Stomach smooth muscle (tissue), 2 donors: Measurements from ENCODE around the gene POU6F1.

Experiments
- H3K27ac ChIP-seq: one replicate; pipeline ENCODE4 v1.7.0; 2013; ENCODE audit warnings: mild to moderate bottlenecking, low read length, inconsistent platforms
- H3K27me3 ChIP-seq, 2 donors: one replicate each; pipeline ENCODE4 v1.7.0; 2013; ENCODE audit warnings: low read length in 2 of 2; ENCODE audit not compliant: insufficient read depth in 2 of 2, control insufficient read depth in 1 of 2
- H3K36me3 ChIP-seq, 2 donors: one replicate each; pipeline ENCODE4 v1.7.0; 2013; ENCODE audit warnings: low read length in 2 of 2; ENCODE audit not compliant: control insufficient read depth in 2 of 2, insufficient read depth in 2 of 2
- H3K4me1 ChIP-seq: one replicate; pipeline ENCODE4 v1.7.0; 2013; ENCODE audit warnings: low read length; ENCODE audit not compliant: control insufficient read depth, insufficient read depth
- H3K4me3 ChIP-seq, 2 donors: one replicate each; pipeline ENCODE4 v1.7.0; 2013; ENCODE audit warnings: low read length in 2 of 2
- H3K9ac ChIP-seq, 2 donors: one replicate each; pipeline ENCODE4 v1.7.0; 2013; ENCODE audit warnings: low read length in 2 of 2, mild to moderate bottlenecking in 1 of 2
- H3K9me3 ChIP-seq, 2 donors: one replicate each; pipeline ENCODE4 v1.7.0; 2013; ENCODE audit warnings: low read length in 2 of 2; ENCODE audit not compliant: control insufficient read depth in 2 of 2
- donor health status: healthy.
- donor health status: Pancreatic carcinoma.

The POU6F1 gene

DNA sequence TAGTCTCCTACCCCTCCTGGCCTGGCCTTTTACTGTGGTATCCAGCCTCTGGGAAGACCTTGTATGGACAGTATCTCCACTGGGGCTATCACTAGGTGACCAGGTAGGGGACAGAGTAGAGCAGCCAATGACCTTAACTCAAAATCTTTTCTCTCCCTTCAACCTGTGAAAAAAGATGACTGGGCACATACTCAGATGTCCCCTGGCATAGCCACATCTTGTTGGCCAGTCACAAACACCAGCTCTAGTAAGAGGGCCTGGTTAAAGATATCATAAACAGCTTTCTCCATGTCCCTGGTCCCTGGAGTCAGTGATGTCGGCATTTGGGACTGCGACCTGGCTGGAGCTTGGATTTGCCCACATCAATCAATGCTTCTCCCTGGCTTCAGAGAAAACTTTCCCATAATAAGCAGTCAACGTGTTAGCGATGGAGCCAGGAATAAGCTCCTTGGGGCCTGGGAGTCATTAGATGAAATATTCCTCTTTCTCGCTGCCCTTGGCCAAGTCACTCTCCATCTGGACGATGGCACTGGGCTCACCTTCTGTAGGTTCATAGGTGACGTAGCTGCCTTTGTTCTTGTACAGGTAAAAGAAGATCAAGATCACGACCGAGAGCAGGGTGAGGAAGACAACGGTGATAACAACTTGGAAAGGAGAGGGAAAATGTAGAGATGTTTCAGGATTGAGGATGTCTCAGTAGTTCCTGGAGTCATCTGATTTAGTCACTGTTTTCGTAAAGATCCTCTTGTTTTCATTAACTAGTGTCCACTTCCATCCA, 27.8 kb upstream of the POU6F1 start:
- H3K9ac ChIP-seq: peak overlapping the region in 1 of 2 donors; percentile 21
- peaks cover 16% of the 10 kb centered on the region for H3K4me1 ChIP-seq
- no peaks in the 10 kb centered on the region for H3K9me3 ChIP-seq
- peaks cover 26 to 27% of the 10 kb centered on the region in 2 donors for H3K36me3 ChIP-seq
- no peak overlapping the region for H3K4me3 ChIP-seq
- H3K27me3 ChIP-seq: no peaks in the 10 kb centered on the region
- H3K27ac ChIP-seq: peak overlapping the region; percentile 18

DNA sequence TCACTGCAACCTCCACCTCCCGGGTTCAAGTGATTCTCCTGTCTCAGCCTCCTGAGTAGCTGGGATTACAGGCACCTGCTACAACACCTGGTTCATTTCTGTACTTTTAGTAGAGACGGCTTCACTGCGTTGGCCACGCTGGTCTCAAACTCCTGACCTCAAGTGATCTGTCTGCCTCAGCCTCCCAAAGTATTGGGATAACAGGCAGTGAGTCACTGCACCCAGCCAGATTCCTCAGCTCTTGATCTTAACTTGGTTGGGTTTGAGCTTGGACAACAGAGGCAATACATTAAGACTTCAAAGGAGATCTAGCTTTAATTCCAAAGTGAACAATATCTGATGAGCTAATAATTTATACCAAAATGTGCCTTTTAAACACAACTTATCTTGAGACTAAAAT, 26.4 kb upstream of the POU6F1 start:
- no peak overlapping the region for H3K9ac ChIP-seq
- H3K9me3 ChIP-seq: no peaks in the 10 kb centered on the region
- no peak overlapping the region for H3K4me3 ChIP-seq
- H3K27me3 ChIP-seq: no peaks in the 10 kb centered on the region
- no peak overlapping the region for H3K27ac ChIP-seq
- H3K36me3 ChIP-seq: peaks cover 31 to 32% of the 10 kb centered on the region in 2 donors
- H3K4me1 ChIP-seq: peaks cover 26% of the 10 kb centered on the region

DNA sequence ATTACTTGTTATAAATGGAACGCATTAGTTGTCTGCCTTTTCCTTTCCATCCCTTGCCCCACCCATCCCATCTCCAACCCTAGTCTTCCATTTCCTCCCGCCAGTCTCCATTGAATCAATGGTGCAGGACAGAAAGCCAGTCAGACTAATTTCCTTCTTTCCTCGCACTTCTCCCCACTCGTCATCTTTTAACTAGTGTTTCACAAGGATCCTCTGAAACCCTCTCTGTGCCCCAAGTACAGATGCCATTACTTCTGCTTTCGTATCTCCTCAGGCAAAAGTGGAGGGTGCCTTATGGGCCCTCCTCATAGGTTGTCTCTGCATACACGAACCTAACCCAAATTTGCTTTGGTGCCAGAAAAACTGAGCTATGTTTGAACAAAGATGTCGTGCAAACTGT, 25.0 kb upstream of the POU6F1 start:
- no peak overlapping the region for H3K9ac ChIP-seq
- H3K27me3 ChIP-seq: no peaks in the 10 kb centered on the region
- no peak overlapping the region for H3K4me3 ChIP-seq
- no peaks in the 10 kb centered on the region for H3K9me3 ChIP-seq
- no peak overlapping the region for H3K27ac ChIP-seq
- H3K4me1 ChIP-seq: peaks cover 32% of the 10 kb centered on the region
- peaks cover 31 to 32% of the 10 kb centered on the region in 2 donors for H3K36me3 ChIP-seq

DNA sequence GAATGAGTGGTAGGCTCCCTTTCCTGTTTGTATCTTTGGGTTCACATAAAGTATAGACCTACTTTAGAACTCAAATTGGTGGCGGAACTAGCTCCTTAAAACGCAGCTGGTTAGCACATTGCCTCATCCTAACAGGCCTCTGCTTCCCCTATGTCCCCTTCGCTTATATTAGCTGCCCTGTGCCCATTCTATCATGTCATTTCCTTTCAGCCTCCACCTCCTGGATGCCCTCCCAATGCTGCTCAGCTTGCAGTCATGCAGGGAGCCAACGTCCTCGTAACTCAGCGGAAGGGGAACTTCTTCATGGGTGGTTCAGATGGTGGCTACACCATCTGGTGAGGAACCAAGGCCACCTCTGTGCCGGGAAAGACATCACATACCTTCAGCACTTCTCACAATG, 24.3 kb upstream of the POU6F1 start:
- Histone ChIP-seq H3K4me1 (peaks cover 26% of the 10 kb centered on the region), H3K4me3 (no peak overlapping the region), H3K27ac (no peak overlapping the region), H3K9ac (no peak overlapping the region), H3K27me3 (no peaks in the 10 kb centered on the region), H3K36me3 (peaks cover 31 to 32% of the 10 kb centered on the region in 2 donors), H3K9me3 (no peaks in the 10 kb centered on the region)

DNA sequence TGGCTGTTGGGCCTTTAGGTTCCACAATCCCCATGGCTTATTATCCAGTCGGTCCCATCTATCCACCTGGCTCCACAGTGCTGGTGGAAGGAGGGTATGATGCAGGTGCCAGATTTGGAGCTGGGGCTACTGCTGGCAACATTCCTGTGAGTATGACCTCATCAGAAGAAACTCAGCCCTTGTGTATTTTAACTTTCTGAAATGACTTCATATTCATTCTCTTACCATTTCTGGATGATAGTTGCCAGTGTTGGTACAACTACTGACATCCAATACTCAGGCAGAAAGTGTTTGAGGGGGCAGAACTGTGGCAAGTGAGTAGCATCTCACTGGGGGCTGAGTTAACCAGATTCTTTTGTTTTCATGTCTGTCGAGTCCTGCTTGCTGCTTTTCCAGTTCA, 23.1 kb upstream of the POU6F1 start:
- Histone ChIP-seq H3K27me3 (no peaks in the 10 kb centered on the region), H3K27ac (no peak overlapping the region), H3K9ac (peak overlapping the region; percentile 7 to 21), H3K4me3 (peak overlapping the region in 1 of 2 donors; percentile 100), H3K9me3 (no peaks in the 10 kb centered on the region), H3K4me1 (peaks cover 26% of the 10 kb centered on the region), H3K36me3 (peaks cover 28 to 31% of the 10 kb centered on the region in 2 donors)

DNA sequence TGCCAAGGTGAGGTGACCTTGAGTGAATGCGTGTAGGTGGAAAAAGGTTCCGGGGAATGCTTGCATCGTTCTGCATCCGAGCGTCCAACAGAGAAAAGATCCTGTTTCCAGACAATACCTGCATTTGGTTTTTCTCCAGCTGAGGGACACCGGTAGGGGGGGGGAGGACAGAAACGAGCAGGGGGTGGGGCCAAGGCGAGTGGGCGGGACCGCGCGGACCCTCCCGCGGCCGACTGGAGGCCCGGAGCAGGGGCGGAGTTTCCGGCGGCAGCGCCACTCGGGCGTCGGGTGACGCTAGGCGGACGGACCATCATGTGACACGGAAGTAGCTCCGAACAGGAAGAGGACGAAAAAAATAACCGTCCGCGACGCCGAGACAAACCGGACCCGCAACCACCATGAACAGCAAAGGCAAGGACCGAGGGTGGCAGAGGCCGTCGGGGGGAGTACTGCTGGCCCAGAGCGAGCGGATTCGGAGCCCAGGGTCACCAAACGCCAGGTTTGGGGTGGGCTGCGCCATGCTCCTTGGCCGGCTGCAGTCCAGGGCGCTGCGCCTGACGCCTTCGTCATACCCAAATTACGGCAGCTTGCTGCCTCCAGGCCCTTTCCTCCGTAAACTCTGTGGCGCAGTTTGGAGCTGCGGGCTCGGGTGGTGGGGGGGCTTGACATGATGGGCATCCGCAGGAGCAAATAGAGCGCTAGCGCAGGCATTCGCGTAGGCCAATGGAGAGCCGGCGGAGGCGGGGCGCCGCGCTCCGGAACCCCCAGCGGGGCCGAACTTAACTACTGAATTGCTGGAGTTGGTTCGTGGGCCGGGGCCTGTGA, 20.9 kb upstream of the POU6F1 start, which contains the start of gene DAZAP2:
DAZAP2 (plus strand) TSS at position 317 of the 825 bp plus-strand sequence; CDS start at position 399, 82 bp downstream.
- Histone ChIP-seq H3K9ac (peak within 1 kb of the TSS; percentile 100), H3K27me3 (no peaks in the 10 kb centered on the region), H3K27ac (peak within 1 kb of the TSS; percentile 100), H3K4me1 (peaks cover 22% of the 10 kb centered on the region), H3K9me3 (no peaks in the 10 kb centered on the region), H3K36me3 (peaks cover 25 to 26% of the 10 kb centered on the region in 2 donors), H3K4me3 (peak within 1 kb of the TSS; percentile 99 to 100)

DNA sequence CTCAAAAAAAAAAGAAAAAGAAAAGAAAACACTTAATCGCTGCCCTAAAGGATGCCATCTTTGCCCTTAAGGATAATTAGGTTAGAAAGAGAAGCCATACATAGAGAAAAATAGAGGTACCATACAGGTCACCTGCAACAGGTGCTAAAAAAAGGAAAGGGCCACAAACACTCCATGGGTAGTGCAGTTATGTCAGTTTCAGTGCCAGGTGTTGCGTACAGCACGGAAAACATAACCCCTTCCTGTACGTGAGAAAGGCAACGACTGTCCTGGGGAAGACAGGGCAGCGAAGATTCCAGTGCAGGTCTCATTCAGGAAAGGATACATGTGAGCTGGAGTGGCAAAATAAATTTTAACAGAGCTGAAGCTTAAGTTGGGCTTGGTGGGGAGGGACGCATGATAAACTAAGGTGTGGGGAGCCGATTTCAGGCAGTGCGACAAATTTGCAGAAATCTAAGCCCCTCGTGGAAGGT, 20.2 kb upstream of the POU6F1 start:
- peaks cover 23 to 24% of the 10 kb centered on the region in 2 donors for H3K36me3 ChIP-seq
- H3K9ac ChIP-seq: peak overlapping the region; percentile 85 to 100
- peak overlapping the region; percentile 100 for H3K27ac ChIP-seq
- H3K4me3 ChIP-seq: peak overlapping the region; percentile 99 to 100
- H3K27me3 ChIP-seq: no peaks in the 10 kb centered on the region
- H3K9me3 ChIP-seq: no peaks in the 10 kb centered on the region
- H3K4me1 ChIP-seq: peaks cover 22% of the 10 kb centered on the region

DNA sequence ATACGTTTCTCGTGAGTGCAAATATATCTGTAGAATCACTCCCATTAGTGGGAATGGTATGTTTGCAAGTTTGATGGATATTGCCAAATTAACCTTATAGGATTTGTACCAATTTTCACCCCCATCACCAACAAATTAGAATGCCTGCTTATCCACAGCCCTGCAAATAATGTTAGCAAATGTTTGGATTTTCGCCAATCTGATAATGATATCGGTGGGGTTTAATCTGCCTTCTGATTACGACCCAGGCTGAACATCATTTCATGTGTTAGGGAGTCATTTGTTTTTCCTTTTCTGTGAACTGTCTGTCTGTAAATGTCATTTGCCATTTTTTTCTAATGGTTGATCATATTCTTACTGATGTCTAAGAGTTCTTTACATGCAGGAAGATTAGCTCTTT, 16.7 kb upstream of the POU6F1 start:
- Histone ChIP-seq H3K36me3 (no peaks in the 10 kb centered on the region), H3K4me3 (no peak overlapping the region), H3K27me3 (no peaks in the 10 kb centered on the region), H3K9ac (no peak overlapping the region), H3K27ac (no peak overlapping the region), H3K9me3 (no peaks in the 10 kb centered on the region), H3K4me1 (peaks cover 6% of the 10 kb centered on the region)

DNA sequence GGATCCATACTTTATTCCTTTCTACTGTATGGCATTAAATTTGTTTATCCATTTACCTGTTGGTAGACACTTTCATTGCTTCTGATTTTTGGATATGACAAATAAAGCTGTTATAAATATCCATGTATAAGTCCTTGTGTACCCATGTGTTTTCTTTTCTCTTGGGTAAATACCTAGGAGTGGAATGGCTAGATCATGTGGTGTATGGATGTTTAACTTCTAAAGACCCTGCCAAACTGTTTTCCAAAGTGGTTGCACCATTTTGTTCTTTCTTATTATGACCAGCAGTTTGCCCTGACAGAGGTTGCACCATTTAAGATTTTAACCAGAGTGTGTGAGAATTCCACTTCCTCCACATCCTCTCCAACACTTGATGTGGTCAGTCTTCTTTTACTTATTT, 14.8 kb upstream of the POU6F1 start:
- no peak overlapping the region for H3K9ac ChIP-seq
- no peaks in the 10 kb centered on the region for H3K9me3 ChIP-seq
- H3K27me3 ChIP-seq: no peaks in the 10 kb centered on the region
- no peaks in the 10 kb centered on the region for H3K4me1 ChIP-seq
- H3K27ac ChIP-seq: no peak overlapping the region
- no peaks in the 10 kb centered on the region for H3K36me3 ChIP-seq
- no peak overlapping the region for H3K4me3 ChIP-seq

DNA sequence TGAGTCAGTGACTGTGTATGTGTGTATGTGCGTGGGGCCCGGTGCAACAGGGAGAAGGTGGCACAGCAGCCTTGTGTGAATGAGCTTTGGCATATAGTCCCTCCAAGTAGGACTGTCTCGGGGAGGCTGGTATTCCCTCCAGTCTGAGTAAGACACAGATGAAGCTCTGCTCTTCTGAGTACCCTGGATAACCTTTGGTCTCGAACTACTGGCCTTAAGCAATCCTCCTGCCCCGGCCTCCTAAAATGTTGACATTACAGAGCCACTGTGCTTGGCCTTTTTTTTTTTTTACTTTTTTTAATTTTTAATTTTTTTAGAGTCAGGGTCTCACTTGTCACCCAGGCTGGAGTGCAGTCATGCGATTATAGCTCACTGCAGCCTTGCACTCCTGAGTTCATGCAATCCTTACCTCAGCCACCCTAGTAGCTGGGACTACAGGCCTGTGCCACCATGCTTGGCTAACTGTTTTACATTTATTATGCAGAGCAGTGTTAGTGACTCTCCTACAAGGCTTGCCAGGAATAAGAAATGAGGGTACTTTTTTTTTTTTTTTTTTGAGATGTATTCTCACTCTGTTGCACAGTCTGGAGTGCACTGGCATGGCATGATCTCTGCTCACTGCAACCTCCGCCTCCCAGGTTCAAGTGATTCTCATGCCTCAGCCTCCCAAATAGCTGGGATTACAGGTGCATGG, 11.4 kb upstream of the POU6F1 start:
- Histone ChIP-seq H3K27ac (no peak overlapping the region), H3K9ac (no peak overlapping the region), H3K36me3 (no peaks in the 10 kb centered on the region), H3K4me3 (no peak overlapping the region), H3K9me3 (no peaks in the 10 kb centered on the region), H3K4me1 (no peaks in the 10 kb centered on the region), H3K27me3 (no peaks in the 10 kb centered on the region)
